Calu3 (cell line): ENCODE results near the gene PPP4R2. TPM values are rescaled to one million over a fixed set of nuclear protein-coding genes. Genes with fewer than 3 reads are reported as not detected.

Source experiments
- BruUV-seq: library from RNA; stranded (reverse); fragments of 400-500 nt; replicated peaks from 2 replicates; lab custom pipeline; 2021; lab: Mats Ljungman, UMichigan
- CTCF ChIA-PET: fragments of 300-600 bp; sonication (Branson Sonifier 250); formaldehyde crosslinking; loops from one replicate; lab custom pipeline; 2022; ENCODE audit warnings: antibody characterized with exemption; lab: Charles Lee
- DNase-seq: peaks from one replicate; pipeline ENCODE4 v3.0.0; 2022
- H3K27ac Mint-ChIP-seq: one replicate; pipeline ENCODE4 v1.8.0; 2022; ENCODE audit warnings: mixed read lengths; ENCODE audit not compliant: unreplicated experiment
- H3K27me3 Mint-ChIP-seq: one replicate; pipeline ENCODE4 v1.8.0; 2022; ENCODE audit warnings: mixed read lengths; ENCODE audit not compliant: unreplicated experiment
- H3K36me3 Mint-ChIP-seq: one replicate; pipeline ENCODE4 v1.8.0; 2022; ENCODE audit warnings: mild to moderate bottlenecking, moderate library complexity, mixed read lengths; ENCODE audit not compliant: insufficient read depth, unreplicated experiment
- H3K4me1 Mint-ChIP-seq: one replicate; pipeline ENCODE4 v1.8.0; 2022; ENCODE audit warnings: mild to moderate bottlenecking, low read depth, mixed read lengths; ENCODE audit not compliant: unreplicated experiment
- H3K4me3 Mint-ChIP-seq: one replicate; pipeline ENCODE4 v1.8.0; 2022; ENCODE audit warnings: mild to moderate bottlenecking, low read depth, moderate library complexity, mixed read lengths; ENCODE audit not compliant: unreplicated experiment
- H3K9me3 Mint-ChIP-seq: one replicate; pipeline ENCODE4 v1.8.0; 2022; ENCODE audit warnings: low read depth, mixed read lengths; ENCODE audit not compliant: unreplicated experiment
- intact Hi-C: fragments of 100-400 bp; cut with micrococcal nuclease; formaldehyde crosslinking; loops from one replicate; pipeline ENCODE4 v1.10.0; 2022; ENCODE audit not compliant: unreplicated experiment
- total RNA-seq: library from RNA; stranded (reverse); gene quantifications from 2 replicates; pipeline ENCODE4 v1.2.3, GENCODE V29; 2022
- TF ChIP-seq, protein P1 (sequence below): fragments of 200-600 bp; IDR thresholded peaks from one replicate; pipeline ENCODE4 v1.8.0; 2022; ENCODE audit warnings: antibody characterized with exemption; ENCODE audit not compliant: unreplicated experiment

The PPP4R2 gene
- total RNA-seq, 1 experiment from 2014 or later: 89.0 TPM

GRCh38 chr3:73004316-73004715 is 7.7 kb downstream of the PPP4R2 start:
- Mint-ChIP-seq H3K27ac (no peak overlapping the region), H3K36me3 (peaks cover 75% of the 10 kb centered on the region), H3K4me1 (peaks cover 30% of the 10 kb centered on the region), H3K27me3 (no peaks in the 10 kb centered on the region), H3K9me3 (no peaks in the 10 kb centered on the region), H3K4me3 (no peak overlapping the region)
- DNase-seq: no peak
- intact Hi-C loops: loop anchor here (5.0 kb wide), 1 partner anchor 152 kb away; no protein-coding TSS in a partner anchor
- CTCF ChIA-PET: interaction anchor here (0.5 kb wide), 1 partner anchor 26 kb away, joined by 6 read pairs; no protein-coding TSS in a partner anchor
- no TSS peak for BruUV-seq
- TF ChIP-seq, protein P1, sequence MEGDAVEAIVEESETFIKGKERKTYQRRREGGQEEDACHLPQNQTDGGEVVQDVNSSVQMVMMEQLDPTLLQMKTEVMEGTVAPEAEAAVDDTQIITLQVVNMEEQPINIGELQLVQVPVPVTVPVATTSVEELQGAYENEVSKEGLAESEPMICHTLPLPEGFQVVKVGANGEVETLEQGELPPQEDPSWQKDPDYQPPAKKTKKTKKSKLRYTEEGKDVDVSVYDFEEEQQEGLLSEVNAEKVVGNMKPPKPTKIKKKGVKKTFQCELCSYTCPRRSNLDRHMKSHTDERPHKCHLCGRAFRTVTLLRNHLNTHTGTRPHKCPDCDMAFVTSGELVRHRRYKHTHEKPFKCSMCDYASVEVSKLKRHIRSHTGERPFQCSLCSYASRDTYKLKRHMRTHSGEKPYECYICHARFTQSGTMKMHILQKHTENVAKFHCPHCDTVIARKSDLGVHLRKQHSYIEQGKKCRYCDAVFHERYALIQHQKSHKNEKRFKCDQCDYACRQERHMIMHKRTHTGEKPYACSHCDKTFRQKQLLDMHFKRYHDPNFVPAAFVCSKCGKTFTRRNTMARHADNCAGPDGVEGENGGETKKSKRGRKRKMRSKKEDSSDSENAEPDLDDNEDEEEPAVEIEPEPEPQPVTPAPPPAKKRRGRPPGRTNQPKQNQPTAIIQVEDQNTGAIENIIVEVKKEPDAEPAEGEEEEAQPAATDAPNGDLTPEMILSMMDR: no peak

DNA sequence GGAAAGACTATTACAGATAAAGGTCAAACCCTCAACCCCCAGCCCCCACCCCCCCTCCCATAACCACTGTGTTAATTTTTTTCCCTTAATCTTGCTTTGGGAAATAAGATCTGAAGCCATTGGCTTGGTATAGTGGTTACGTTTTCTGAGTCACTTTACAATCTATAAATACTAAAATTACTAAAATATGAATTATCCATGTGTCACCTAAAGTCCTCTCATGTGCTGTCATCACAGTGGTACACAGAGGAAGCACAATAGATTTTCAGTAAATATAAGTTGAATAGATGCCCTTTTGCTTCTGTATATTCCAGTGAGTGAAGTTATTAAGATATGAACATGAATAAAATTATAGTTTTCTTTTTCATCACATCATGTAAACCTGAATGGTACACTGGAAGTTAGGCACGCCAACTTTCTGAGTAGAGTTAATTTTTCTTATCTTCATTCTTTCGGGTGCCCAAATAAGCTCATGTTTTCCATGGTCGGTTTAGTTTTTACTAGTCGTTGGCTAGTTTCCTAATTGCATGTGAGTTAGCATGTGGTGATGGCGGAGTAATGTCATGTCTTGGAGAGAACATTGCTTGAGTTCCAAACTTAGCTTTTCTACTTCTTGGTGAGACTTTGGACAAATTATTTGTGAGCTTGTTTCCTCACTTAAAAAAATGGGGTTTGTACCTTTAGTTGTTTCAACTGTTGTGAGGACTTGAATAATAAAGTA is 11.5 kb downstream of the PPP4R2 start:
- Mint-ChIP-seq H3K36me3 (peaks cover 71% of the 10 kb centered on the region), H3K27me3 (no peaks in the 10 kb centered on the region), H3K9me3 (no peaks in the 10 kb centered on the region), H3K27ac (no peak overlapping the region), H3K4me1 (peaks cover 19% of the 10 kb centered on the region), H3K4me3 (no peak overlapping the region)
- CTCF ChIA-PET: interaction anchor here (0.6 kb wide), 1 partner anchor 9 kb away, joined by 3 read pairs; no protein-coding TSS in a partner anchor
- no peak for DNase-seq
- no TSS peak for BruUV-seq
- TF ChIP-seq, protein P1: no peak
- intact Hi-C loops: no loop called here

DNA sequence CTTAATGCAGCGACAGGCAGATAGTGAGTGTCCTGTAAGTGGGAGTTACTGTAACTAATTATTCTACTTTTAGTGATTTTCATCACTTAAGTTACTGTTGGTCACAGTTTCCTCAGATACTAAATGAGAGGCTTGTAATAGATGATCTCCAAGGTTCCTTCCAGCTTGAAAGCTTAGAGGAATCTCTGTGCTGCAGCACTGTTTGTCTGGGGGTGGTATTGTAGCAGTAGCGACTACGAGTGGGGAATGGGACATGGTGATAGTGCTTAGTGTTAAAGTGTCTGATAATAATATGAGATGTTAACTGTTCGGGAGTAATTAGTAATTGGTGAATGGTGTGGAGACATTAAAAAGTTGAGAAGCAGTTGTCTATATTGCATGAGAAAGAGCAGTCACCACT is 12.4 kb downstream of the PPP4R2 start:
- intact Hi-C loops: no loop called here
- BruUV-seq: no TSS peak
- CTCF ChIA-PET: no interaction called here
- H3K4me3 Mint-ChIP-seq: no peak overlapping the region
- DNase-seq: no peak
- H3K4me1 Mint-ChIP-seq: peaks cover 19% of the 10 kb centered on the region
- H3K27me3 Mint-ChIP-seq: no peaks in the 10 kb centered on the region
- H3K36me3 Mint-ChIP-seq: peaks cover 63% of the 10 kb centered on the region
- H3K27ac Mint-ChIP-seq: peak overlapping the region; percentile 24
- no peaks in the 10 kb centered on the region for H3K9me3 Mint-ChIP-seq
- TF ChIP-seq, protein P1: no peak

GRCh38 chr3:73009750-73010149 is 13.1 kb downstream of the PPP4R2 start:
- intact Hi-C loops: no loop called here
- Mint-ChIP-seq H3K4me3 (no peak overlapping the region), H3K4me1 (peaks cover 19% of the 10 kb centered on the region), H3K36me3 (peaks cover 55% of the 10 kb centered on the region), H3K27me3 (no peaks in the 10 kb centered on the region), H3K27ac (no peak overlapping the region), H3K9me3 (no peaks in the 10 kb centered on the region)
- CTCF ChIA-PET: no interaction called here
- BruUV-seq: no TSS peak
- TF ChIP-seq, protein P1: no peak
- DNase-seq: no peak
